Spleen (tissue), 11 donors: ENCODE data around the gene METTL21C. TPM values are rescaled to one million over a fixed set of nuclear protein-coding genes. Genes with fewer than 3 reads are reported as not detected.

Experiments used
- DNase-seq: peaks from one replicate; pipeline ENCODE4 v3.0.0-alpha.2; 2020
- H3K27ac ChIP-seq, 8 donors: fragments of 200-600 bp; sonication (generic) in 7 of 8; 1 replicate in 4 of 8; 2 replicates in 4 of 8; pipeline versions ENCODE4 v1.5.0 to v1.8.0; 2016 to 2021; ENCODE audit warnings: inconsistent platforms in 4 of 8, mild to moderate bottlenecking in 4 of 8, moderate library complexity in 1 of 8
- H3K27me3 ChIP-seq, 7 donors: fragments of 200-600 bp; sonication (generic) in 6 of 7; replicated peaks in 1 of 7; 1 replicate in 4 of 7; 2 replicates in 3 of 7; pipeline versions ENCODE4 v1.5.0 to v1.8.0; 2016 to 2021; ENCODE audit warnings: inconsistent platforms in 3 of 7, mild to moderate bottlenecking in 1 of 7
- H3K36me3 ChIP-seq, 6 donors: fragments of 200-600 bp; sonication (generic) in 5 of 6; 1 replicate in 4 of 6; 2 replicates in 2 of 6; pipeline versions ENCODE4 v1.5.0 to v1.8.0; 2016 to 2021; ENCODE audit warnings: inconsistent platforms in 2 of 6
- H3K4me1 ChIP-seq, 6 donors: fragments of 200-600 bp; sonication (generic) in 5 of 6; 1 replicate in 3 of 6; 2 replicates in 3 of 6; pipeline versions ENCODE4 v1.5.0 to v1.8.0; 2016 to 2021; ENCODE audit warnings: inconsistent platforms in 3 of 6
- H3K4me3 ChIP-seq, 8 donors: fragments of 200-600 bp; sonication (generic) in 7 of 8; 1 replicate in 4 of 8; 2 replicates in 4 of 8; pipeline versions ENCODE4 v1.5.0 to v1.8.0; 2016 to 2021; ENCODE audit warnings: inconsistent platforms in 4 of 8, mild to moderate bottlenecking in 4 of 8, moderate library complexity in 2 of 8
- H3K9me3 ChIP-seq, 8 donors: fragments of 200-600 bp; sonication (generic) in 7 of 8; 1 replicate in 4 of 8; 2 replicates in 4 of 8; pipeline versions ENCODE4 v1.5.0 to v1.8.0; 2016 to 2021; ENCODE audit warnings: inconsistent platforms in 4 of 8
- POLR2A ChIP-seq, 3 donors: fragments of 450-650 bp; IDR thresholded peaks; one replicate each; pipeline ENCODE4 v1.5.1; 2017; ENCODE audit warnings: antibody characterized with exemption in 3 of 3, mild to moderate bottlenecking in 1 of 3
- POLR2AphosphoS5 ChIP-seq, 3 donors: sonication (generic); formaldehyde crosslinking; IDR thresholded peaks; one replicate each; pipeline ENCODE4 v1.5.1; 2017; ENCODE audit warnings: antibody characterized with exemption in 3 of 3
- WGBS, 5 donors: extraction: QIAGEN DNeasy Blood & Tissue Kit in 3 of 5; methylation state at CpG; one replicate each; pipeline versions ENCODE4 v1.1.5 to v1.1.7; 2013 to 2018; 5-methylcytosine and 5-hydroxymethylcytosine counted together
- intact Hi-C: fragments of 100-400 bp; cut with DNase I; formaldehyde crosslinking; loops from one replicate; pipeline ENCODE4 v1.15.0; 2023; ENCODE audit warnings: low total_unique reads
- polyA plus RNA-seq, 3 donors: library from polyadenylated mRNA; stranded (reverse); fragments of 200-250 nt; gene quantifications; one replicate each; pipeline ENCODE4 v1.2.1, GENCODE V29; 2013
- total RNA-seq, 7 donors: library from RNA; depleted of rRNA in 3 of 7; stranded (reverse); fragments of >200 nt in 3 of 7; fragmentation: NEBNext Ultra II Directional in 4 of 7; extraction: Animal tissue kit (Norgen Biotek cat#: 25700) in 4 of 7; gene quantifications; one replicate each; pipeline versions ENCODE4 v1.1.0 to v1.2.1, GENCODE V29; 2016 to 2021
- TF ChIP-seq, protein P1 (sequence below), 11 experiments: fragments of 200-600 bp in 7 of 11; fragments of 450-650 bp in 4 of 11; sonication (generic) in 4 of 11; IDR thresholded peaks in 8 of 11; conservative IDR thresholded peaks in 3 of 11; 1 replicate in 7 of 11; 2 replicates in 4 of 11; pipeline versions ENCODE4 v1.4.0 to v1.8.0; 2016 to 2021; ENCODE audit warnings: antibody characterized with exemption in 11 of 11, inconsistent platforms in 4 of 11, mild to moderate bottlenecking in 1 of 11
- donor health status: healthy with polysubstance abuse.
- donor health status: DM: no; HTN: no; CAD: no; lungs with moderate emphysema.
- donor health status: DM: no; HTN: no; CAD: no.
- donor health status: Bipolar disorder and iron deficiency.
- donor health status: healthy.
- donor health status: DM: no; HTN: no; CAD: no.
- donor health status: DM: yes; HTN: yes; CAD: no.

Gene METTL21C
- total and polyA plus RNA-seq, 10 donors = not detected

DNA sequence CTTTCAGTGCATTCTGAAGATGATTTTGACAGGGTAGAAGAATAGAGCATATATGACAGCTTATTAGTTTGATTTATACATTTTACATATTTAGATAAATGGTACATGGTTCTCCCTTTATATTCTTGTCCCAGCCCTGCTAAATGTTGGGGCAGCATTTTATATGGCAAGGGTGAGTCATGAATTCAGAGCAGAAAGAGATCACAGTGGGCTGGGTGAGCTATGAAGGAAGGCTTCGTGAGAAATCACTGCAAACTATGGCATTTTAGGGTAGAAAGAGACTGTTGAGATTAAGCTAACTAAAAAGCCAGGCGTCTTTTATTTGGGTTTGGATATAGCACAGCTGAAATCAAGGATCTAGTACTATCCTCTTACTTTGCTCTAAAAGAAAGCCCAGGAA lies 23.9 kb upstream of the METTL21C start:
- H3K9me3 ChIP-seq = no peaks in the 10 kb centered on the region
- TF ChIP-seq POLR2A (IDR thresholded peaks at IDR 0.05) = no peak
- TF ChIP-seq POLR2AphosphoS5 (IDR thresholded peaks at IDR 0.05) = no peak
- TF ChIP-seq, protein P1, sequence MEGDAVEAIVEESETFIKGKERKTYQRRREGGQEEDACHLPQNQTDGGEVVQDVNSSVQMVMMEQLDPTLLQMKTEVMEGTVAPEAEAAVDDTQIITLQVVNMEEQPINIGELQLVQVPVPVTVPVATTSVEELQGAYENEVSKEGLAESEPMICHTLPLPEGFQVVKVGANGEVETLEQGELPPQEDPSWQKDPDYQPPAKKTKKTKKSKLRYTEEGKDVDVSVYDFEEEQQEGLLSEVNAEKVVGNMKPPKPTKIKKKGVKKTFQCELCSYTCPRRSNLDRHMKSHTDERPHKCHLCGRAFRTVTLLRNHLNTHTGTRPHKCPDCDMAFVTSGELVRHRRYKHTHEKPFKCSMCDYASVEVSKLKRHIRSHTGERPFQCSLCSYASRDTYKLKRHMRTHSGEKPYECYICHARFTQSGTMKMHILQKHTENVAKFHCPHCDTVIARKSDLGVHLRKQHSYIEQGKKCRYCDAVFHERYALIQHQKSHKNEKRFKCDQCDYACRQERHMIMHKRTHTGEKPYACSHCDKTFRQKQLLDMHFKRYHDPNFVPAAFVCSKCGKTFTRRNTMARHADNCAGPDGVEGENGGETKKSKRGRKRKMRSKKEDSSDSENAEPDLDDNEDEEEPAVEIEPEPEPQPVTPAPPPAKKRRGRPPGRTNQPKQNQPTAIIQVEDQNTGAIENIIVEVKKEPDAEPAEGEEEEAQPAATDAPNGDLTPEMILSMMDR (IDR thresholded peaks at IDR 0.05 in 8 of 11, conservative IDR thresholded peaks at IDR 0.05 in 3 of 11) = no peak
- H3K36me3 ChIP-seq = no peaks in the 10 kb centered on the region
- WGBS, 5 donors = 73 to 89% (median 83%) methylated on average over 2 of the region's 2 CpGs
- H3K4me1 ChIP-seq = no peaks in the 10 kb centered on the region
- H3K4me3 ChIP-seq = no peak overlapping the region
- H3K27me3 ChIP-seq = peaks cover 0 to 6% (median 0%) of the 10 kb centered on the region in 7 donors
- intact Hi-C loops = no loop called here
- no peak overlapping the region for H3K27ac ChIP-seq
- DNase-seq = no peak

DNA sequence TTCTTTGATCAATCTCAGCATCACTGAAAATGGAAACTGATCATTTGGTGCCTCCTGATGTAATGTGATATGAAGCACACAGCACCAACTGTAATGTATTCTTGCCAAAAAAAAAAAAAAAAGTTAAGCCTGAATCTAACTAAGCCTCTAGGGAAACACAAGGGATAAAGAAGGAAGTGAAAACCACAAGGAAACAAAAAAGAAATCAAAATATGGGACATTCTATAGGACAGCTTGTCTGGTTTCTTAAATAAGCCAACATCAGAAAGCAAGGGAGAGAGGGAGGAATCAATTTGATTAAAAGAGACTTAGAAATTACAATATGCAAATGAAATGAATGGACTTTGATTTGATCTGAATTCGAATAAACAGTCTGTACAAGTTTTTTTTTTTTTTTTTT lies 20.6 kb upstream of the METTL21C start:
- Histone ChIP-seq H3K4me1 (no peaks in the 10 kb centered on the region), H3K27ac (no peak overlapping the region), H3K27me3 (peaks cover 0 to 7% (median 0%) of the 10 kb centered on the region in 7 donors), H3K36me3 (no peaks in the 10 kb centered on the region), H3K4me3 (no peak overlapping the region), H3K9me3 (no peaks in the 10 kb centered on the region)
- TF ChIP-seq, protein P1 (IDR thresholded peaks at IDR 0.05 in 8 of 11, conservative IDR thresholded peaks at IDR 0.05 in 3 of 11) = no peak
- TF ChIP-seq POLR2A (IDR thresholded peaks at IDR 0.05) = no peak
- TF ChIP-seq POLR2AphosphoS5 (IDR thresholded peaks at IDR 0.05) = no peak
- DNase-seq = no peak
- intact Hi-C loops = no loop called here
- 42 to 77% (median 57%) methylated on average over 1 of the region's 1 CpG for WGBS, 5 donors

DNA sequence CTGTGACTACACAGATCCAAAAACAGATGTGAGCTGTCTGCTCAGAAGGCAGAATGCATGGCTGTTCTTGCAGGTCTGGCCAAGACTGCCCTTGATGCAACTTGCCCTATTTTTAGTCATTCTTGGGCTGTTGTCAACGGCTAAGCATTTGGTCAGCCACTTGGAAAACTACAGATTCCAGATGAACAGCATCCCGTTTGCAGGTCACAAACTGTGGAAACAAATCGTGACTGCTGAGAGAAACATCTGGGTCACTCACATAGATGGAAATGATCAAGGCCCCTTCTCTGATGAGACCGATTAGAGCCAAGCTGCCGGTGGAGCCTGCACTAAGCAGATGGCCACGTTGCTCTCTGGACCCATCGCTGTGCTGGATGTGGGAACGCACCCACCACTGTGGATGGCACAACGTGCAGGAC lies 15.4 kb upstream of the METTL21C start:
- TF ChIP-seq POLR2AphosphoS5 (IDR thresholded peaks at IDR 0.05) (no peak), POLR2A (IDR thresholded peaks at IDR 0.05) (no peak)
- TF ChIP-seq, protein P1 (IDR thresholded peaks at IDR 0.05 in 8 of 11, conservative IDR thresholded peaks at IDR 0.05 in 3 of 11) = no peak
- intact Hi-C loops = no loop called here
- no peak for DNase-seq
- no peaks in the 10 kb centered on the region for H3K36me3 ChIP-seq
- 74 to 89% (median 86%) methylated on average over 9 of the region's 9 CpGs for WGBS, 5 donors
- peaks cover 0 to 15% (median 11%) of the 10 kb centered on the region in 8 donors for H3K9me3 ChIP-seq
- no peak overlapping the region for H3K27ac ChIP-seq
- no peaks in the 10 kb centered on the region for H3K4me1 ChIP-seq
- peaks cover 0 to 16% (median 0%) of the 10 kb centered on the region in 7 donors for H3K27me3 ChIP-seq
- H3K4me3 ChIP-seq = no peak overlapping the region

DNA sequence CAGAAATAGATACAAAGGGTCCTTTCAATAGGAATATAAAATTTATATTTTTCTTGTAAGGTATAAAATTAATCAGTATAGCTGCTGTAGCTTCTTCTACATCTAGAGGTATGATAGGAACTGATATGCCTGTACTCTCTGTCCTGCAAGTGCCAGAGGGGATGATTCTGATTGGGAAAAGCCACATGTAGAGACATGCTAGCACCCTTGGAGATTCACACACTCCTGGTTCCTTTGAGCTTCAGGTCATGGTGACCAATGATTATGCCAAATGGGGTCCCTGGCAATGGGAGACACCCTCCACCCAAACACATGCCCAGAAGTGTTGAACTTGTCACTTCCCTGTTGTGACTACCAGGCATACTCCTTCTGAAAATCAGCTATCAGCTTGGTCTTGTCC lies 14.7 kb upstream of the METTL21C start:
- H3K9me3 ChIP-seq = peaks cover 0 to 15% (median 11%) of the 10 kb centered on the region in 8 donors
- no peak overlapping the region for H3K4me3 ChIP-seq
- H3K4me1 ChIP-seq = no peaks in the 10 kb centered on the region
- peaks cover 0 to 17% (median 0%) of the 10 kb centered on the region in 7 donors for H3K27me3 ChIP-seq
- intact Hi-C loops = no loop called here
- TF ChIP-seq, protein P1 (IDR thresholded peaks at IDR 0.05 in 8 of 11, conservative IDR thresholded peaks at IDR 0.05 in 3 of 11) = no peak
- no peak for TF ChIP-seq POLR2AphosphoS5 (IDR thresholded peaks at IDR 0.05)
- no peak for TF ChIP-seq POLR2A (IDR thresholded peaks at IDR 0.05)
- no peak overlapping the region for H3K27ac ChIP-seq
- no peak for DNase-seq
- no peaks in the 10 kb centered on the region for H3K36me3 ChIP-seq
